Vagina (tissue), 2 donors: Measurements from ENCODE around the gene ARHGAP20.

Experiments
- POLR2A ChIP-seq, 2 donors: fragments of 450-650 bp; IDR thresholded peaks; one replicate each; pipeline ENCODE4 v1.6.1; 2017; ENCODE audit warnings: antibody characterized with exemption in 2 of 2, mild to moderate bottlenecking in 2 of 2, moderate library complexity in 2 of 2
- POLR2AphosphoS5 ChIP-seq, 2 donors: sonication (generic); formaldehyde crosslinking; IDR thresholded peaks; one replicate each; pipeline ENCODE4 v1.9.0; 2017; ENCODE audit warnings: antibody characterized with exemption in 2 of 2, mild to moderate bottlenecking in 2 of 2, low read depth in 1 of 2; ENCODE audit not compliant: insufficient read depth in 1 of 2
- TF ChIP-seq, protein P1 (sequence below), 3 experiments: fragments of 450-650 bp in 2 of 3; fragments of 200-600 bp in 1 of 3; sonication (generic) in 1 of 3; IDR thresholded peaks; one replicate each; pipeline ENCODE4 v1.5.1; 2017 to 2019; ENCODE audit warnings: antibody characterized with exemption in 3 of 3, mild to moderate bottlenecking in 2 of 3, moderate library complexity in 2 of 3

DNA sequence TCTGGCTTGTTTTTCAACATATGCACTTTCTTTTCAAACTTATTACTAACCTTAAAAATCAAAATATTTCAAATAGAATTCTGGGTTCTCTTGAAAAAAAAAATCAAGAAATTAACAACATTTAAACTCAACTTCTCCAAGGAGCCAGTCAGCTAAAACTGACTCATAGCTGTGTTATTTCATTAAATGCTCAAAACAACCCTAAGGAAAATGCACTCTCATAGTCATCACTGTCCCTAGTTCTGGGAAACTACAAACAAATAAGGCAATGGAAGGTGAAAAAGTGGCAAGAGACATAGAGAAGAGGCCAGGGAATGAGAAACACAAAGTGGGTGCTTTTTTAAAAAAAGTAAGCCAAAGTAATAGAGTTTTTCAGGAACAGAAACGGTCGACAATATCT, 4.1 kb upstream of the ARHGAP20 start:
- TF ChIP-seq, protein P1, sequence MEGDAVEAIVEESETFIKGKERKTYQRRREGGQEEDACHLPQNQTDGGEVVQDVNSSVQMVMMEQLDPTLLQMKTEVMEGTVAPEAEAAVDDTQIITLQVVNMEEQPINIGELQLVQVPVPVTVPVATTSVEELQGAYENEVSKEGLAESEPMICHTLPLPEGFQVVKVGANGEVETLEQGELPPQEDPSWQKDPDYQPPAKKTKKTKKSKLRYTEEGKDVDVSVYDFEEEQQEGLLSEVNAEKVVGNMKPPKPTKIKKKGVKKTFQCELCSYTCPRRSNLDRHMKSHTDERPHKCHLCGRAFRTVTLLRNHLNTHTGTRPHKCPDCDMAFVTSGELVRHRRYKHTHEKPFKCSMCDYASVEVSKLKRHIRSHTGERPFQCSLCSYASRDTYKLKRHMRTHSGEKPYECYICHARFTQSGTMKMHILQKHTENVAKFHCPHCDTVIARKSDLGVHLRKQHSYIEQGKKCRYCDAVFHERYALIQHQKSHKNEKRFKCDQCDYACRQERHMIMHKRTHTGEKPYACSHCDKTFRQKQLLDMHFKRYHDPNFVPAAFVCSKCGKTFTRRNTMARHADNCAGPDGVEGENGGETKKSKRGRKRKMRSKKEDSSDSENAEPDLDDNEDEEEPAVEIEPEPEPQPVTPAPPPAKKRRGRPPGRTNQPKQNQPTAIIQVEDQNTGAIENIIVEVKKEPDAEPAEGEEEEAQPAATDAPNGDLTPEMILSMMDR (IDR thresholded peaks at IDR 0.05), result no peak
- no peak for TF ChIP-seq POLR2A (IDR thresholded peaks at IDR 0.05)
- TF ChIP-seq POLR2AphosphoS5 (IDR thresholded peaks at IDR 0.05; ENCODE audit: insufficient read depth in 1 of 2, low read depth in 1 of 2), result no peak
